Testis (tissue), 3 donors: ENCODE measurements around the gene TBPL1. TPM values are rescaled to one million over a fixed set of nuclear protein-coding genes. Genes with fewer than 3 reads are reported as not detected.

Source experiments
- DNase-seq: peaks from one replicate; pipeline ENCODE4 v3.0.0-alpha.2; 2019
- H3K27ac ChIP-seq, 2 donors: fragments of 200-600 bp; sonication (generic); one replicate each; pipeline ENCODE4 v1.5.1; 2019
- H3K27me3 ChIP-seq: fragments of 200-600 bp; sonication (generic); one replicate; pipeline ENCODE4 v1.5.1; 2019
- H3K36me3 ChIP-seq: fragments of 200-600 bp; sonication (generic); one replicate; pipeline ENCODE4 v1.5.1; 2017; ENCODE audit warnings: low read depth; ENCODE audit errors: missing control alignments
- H3K4me1 ChIP-seq: fragments of 200-600 bp; sonication (generic); one replicate; pipeline ENCODE4 v1.5.1; 2019
- H3K4me3 ChIP-seq, 2 donors: fragments of 200-600 bp; sonication (generic); one replicate each; pipeline ENCODE4 v1.5.1; 2017 to 2019
- H3K9me3 ChIP-seq: fragments of 200-600 bp; sonication (generic); one replicate; pipeline ENCODE4 v1.5.1; 2017
- CTCF ChIP-seq, 3 experiments: fragments of 450-650 bp in 2 of 3; fragments of 200-600 bp in 1 of 3; sonication (generic) in 1 of 3; IDR thresholded peaks; one replicate each; pipeline ENCODE4 v1.5.1; 2016 to 2019; ENCODE audit warnings: antibody characterized with exemption in 3 of 3, mild to moderate bottlenecking in 2 of 3, moderate library complexity in 1 of 3
- POLR2A ChIP-seq: fragments of 450-650 bp; IDR thresholded peaks from one replicate; pipeline ENCODE4 v1.6.1; 2017; ENCODE audit warnings: antibody characterized with exemption, mild to moderate bottlenecking, moderate library complexity
- WGBS, 2 donors: methylation state at CpG; one replicate each; pipeline ENCODE4 v1.1.5; 2018; 5-methylcytosine and 5-hydroxymethylcytosine counted together
- intact Hi-C: fragments of 100-400 bp; cut with DNase I; formaldehyde crosslinking; loops from one replicate; pipeline ENCODE4 v1.15.1; 2023; ENCODE audit warnings: low total_unique reads
- polyA plus RNA-seq: library from polyadenylated mRNA; stranded (reverse); fragments of 350-450 nt; fragmentation: Illumina TruSeq; extraction: RNeasy Lipid Tissue Mini Kit (QIAGEN cat#74804); gene quantifications from one replicate; pipeline ENCODE4 v1.2.3, GENCODE V29; 2014; ENCODE audit warnings: low read depth, low replicate concordance; ENCODE audit not compliant: insufficient read depth
- total RNA-seq, 2 donors: library from RNA; depleted of rRNA; stranded (reverse); fragments of >200 nt; gene quantifications; one replicate each; pipeline ENCODE4 v1.2.3, GENCODE V29; 2016

The TBPL1 gene
- total and polyA plus RNA-seq, 3 donors from 2014 or later: 63.4 to 327 (median 77.9) TPM

GRCh38 chr6:134005800-134006199 lies 52.8 kb downstream of the TBPL1 start:
- H3K4me3 ChIP-seq: no peak overlapping the region
- intact Hi-C loops: no loop called here
- no peaks in the 10 kb centered on the region for H3K27me3 ChIP-seq
- DNase-seq: no peak
- WGBS, 2 donors: 73 to 82% methylated on average over 6 of the region's 6 CpGs
- no peaks in the 10 kb centered on the region for H3K36me3 ChIP-seq
- TF ChIP-seq CTCF (IDR thresholded peaks at IDR 0.05) (no peak), POLR2A (no peak)
- no peak overlapping the region for H3K27ac ChIP-seq
- H3K9me3 ChIP-seq: no peaks in the 10 kb centered on the region
- H3K4me1 ChIP-seq: peaks cover 3% of the 10 kb centered on the region

- no peak overlapping the region for H3K4me3 ChIP-seq
- intact Hi-C loops: no loop called here
- TF ChIP-seq CTCF (IDR thresholded peaks at IDR 0.05): no peak
- TF ChIP-seq POLR2A: no peak
- H3K9me3 ChIP-seq: no peaks in the 10 kb centered on the region
- 84 to 87% methylated on average over 4 of the region's 4 CpGs for WGBS, 2 donors
- H3K36me3 ChIP-seq: no peaks in the 10 kb centered on the region
- H3K27me3 ChIP-seq: no peaks in the 10 kb centered on the region
- DNase-seq: no peak
- no peak overlapping the region for H3K27ac ChIP-seq
- peaks cover 3% of the 10 kb centered on the region for H3K4me1 ChIP-seq
Observed at GRCh38 chr6:134007077-134007476, 54.1 kb downstream of the TBPL1 start.

GRCh38 chr6:134009876-134010275 lies 56.9 kb downstream of the TBPL1 start:
- H3K9me3 ChIP-seq: no peaks in the 10 kb centered on the region
- no peaks in the 10 kb centered on the region for H3K4me1 ChIP-seq
- H3K27me3 ChIP-seq: no peaks in the 10 kb centered on the region
- H3K4me3 ChIP-seq: no peak overlapping the region
- no peak for DNase-seq
- H3K27ac ChIP-seq: no peak overlapping the region
- no peaks in the 10 kb centered on the region for H3K36me3 ChIP-seq
- intact Hi-C loops: no loop called here
- no peak for TF ChIP-seq CTCF (IDR thresholded peaks at IDR 0.05)
- TF ChIP-seq POLR2A: no peak

- Histone ChIP-seq H3K4me1 (no peaks in the 10 kb centered on the region), H3K9me3 (no peaks in the 10 kb centered on the region), H3K27me3 (no peaks in the 10 kb centered on the region), H3K36me3 (no peaks in the 10 kb centered on the region), H3K4me3 (no peak overlapping the region), H3K27ac (no peak overlapping the region)
- 93 to 95% methylated on average over 8 of the region's 8 CpGs for WGBS, 2 donors
- intact Hi-C loops: no loop called here
- TF ChIP-seq CTCF (IDR thresholded peaks at IDR 0.05): no peak
- no peak for TF ChIP-seq POLR2A
- no peak for DNase-seq
Observed at GRCh38 chr6:134010400-134010799, 57.4 kb downstream of the TBPL1 start.

- TF ChIP-seq CTCF (IDR thresholded peaks at IDR 0.05): no peak
- no peak for TF ChIP-seq POLR2A
- no peak for DNase-seq
- intact Hi-C loops: no loop called here
- WGBS, 2 donors: 88 to 92% methylated on average over 2 of the region's 2 CpGs
- Histone ChIP-seq H3K27ac (no peak overlapping the region), H3K4me3 (no peak overlapping the region), H3K27me3 (no peaks in the 10 kb centered on the region), H3K9me3 (no peaks in the 10 kb centered on the region), H3K36me3 (no peaks in the 10 kb centered on the region), H3K4me1 (no peaks in the 10 kb centered on the region)
Observed at GRCh38 chr6:134010974-134011373, 58.0 kb downstream of the TBPL1 start.
